GM20431 (cell line): Measurements from ENCODE around the gene COBLL1.
"Not testable (repeated sequence)": the region's sequence is repeated elsewhere in the genome, so short reads cannot be mapped to it uniquely, and the experiment has no call there.

Experiments
- in situ Hi-C: fragments of 300-500 bp; cut with MseI, MboI; formaldehyde crosslinking; loops from one replicate; pipeline ENCODE4 v1.15.0; 2020; ENCODE audit warnings: low sequenced_read_pairs; ENCODE audit not compliant: unreplicated experiment

The COBLL1 gene

GRCh38 chr2:164859906-164860693 is 18.5 kb upstream of the COBLL1 start:
- in situ Hi-C loops = not testable (repeated sequence)

DNA sequence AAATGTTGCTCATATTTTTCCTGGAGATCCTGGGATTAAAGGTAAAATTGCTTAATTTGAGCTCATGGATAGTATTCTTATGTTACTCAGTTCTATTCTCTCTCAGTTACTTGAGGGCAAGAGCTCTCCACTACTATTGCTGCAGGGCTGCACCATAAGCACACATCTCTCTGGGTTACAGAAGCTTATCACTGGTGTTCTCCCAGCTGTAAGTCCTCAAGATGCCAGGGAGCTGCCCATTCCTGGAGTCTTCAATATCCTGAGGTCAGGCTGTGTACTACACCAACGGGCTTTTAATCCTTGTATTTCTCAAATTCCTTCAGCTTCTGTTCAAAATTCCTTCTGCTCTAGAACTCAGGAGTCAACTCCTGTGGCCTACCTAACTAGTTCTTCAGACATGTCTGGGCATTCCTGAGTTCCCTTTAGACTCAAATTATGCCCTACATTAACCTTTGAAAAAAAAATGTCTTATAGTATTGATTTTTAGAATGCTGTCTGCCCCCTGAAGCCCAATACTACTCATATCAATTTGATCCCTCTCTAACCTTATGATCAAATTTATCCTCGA is 17.7 kb upstream of the COBLL1 start:
- in situ Hi-C loops = no loop called here

- in situ Hi-C loops = no loop called here
These were observed 10.5 kb upstream of the COBLL1 start for GRCh38 chr2:164852086-164852485.

DNA sequence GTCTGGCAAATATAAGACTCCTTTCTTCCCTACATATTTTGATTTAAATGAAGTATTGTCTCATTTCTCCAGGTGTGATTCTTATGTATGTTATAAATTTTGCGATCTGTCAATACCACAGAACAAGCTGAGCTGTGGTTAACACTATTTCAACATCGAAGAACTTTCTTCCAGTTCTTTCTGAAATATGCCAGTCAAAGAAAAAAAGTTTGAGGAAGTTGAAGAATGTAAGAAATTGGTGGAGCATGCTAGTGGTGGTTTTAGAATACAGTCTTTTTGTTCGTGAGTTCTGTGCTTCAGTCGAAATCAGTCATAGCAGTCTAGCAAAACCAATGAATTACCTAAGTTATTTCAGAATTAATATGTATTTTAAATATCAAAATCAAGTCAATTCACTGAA is 8.6 kb upstream of the COBLL1 start:
- in situ Hi-C loops = no loop called here

DNA sequence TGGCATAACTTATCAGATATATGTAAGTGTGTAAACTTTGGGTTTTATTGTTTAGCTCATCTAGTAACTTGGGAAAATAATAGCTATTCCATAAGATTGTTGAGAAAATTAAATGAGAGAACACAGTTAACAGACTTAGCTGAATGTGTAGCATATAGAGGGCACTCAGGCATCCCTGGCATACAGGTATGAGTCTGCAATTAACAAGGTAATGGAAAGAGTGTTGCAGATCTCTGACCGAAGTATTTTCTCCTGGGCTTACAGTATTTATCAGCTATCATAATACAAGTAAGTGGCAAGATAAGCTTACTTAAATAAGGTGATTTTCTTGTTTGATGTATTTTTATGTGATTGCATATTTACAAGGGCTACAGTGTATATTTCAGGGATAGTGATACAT is 7.9 kb upstream of the COBLL1 start:
- in situ Hi-C loops = no loop called here

DNA sequence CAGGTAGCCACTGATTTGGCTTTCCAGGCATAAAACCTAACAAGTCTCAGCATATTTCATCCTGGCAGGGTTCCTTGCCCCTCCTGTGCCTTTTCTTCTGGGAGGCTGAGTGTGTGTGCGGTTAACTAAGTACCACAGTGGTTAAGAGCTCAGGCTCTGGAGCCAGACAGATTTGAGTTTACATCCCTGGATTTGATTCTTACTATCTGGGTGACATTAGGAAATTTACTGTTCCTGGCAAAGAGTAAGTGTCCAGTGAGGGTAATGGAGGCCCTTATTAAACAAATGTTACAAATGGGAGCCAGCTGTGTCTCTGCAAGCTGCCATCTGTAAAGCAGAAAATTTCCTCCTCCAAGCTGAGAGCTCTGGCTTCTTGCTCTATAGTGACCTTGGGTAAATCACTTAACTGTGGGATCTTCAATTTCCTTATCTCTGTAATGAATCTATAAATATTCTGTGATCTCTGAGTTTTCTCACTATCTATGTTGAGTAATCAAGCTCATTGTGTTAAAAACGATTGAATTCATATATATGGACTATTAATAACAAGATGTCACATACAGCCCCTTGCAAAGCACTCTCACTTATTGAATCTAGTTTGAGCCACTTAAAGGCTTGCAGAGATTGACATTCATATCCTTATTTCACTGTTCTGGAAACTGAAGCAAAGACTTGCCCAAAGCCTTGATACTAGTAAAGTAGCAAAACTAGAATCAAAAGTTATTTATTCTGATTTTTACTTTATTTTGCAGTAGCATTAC is 6.5 kb upstream of the COBLL1 start:
- in situ Hi-C loops = no loop called here

- in situ Hi-C loops = no loop called here
These were observed 5.7 kb upstream of the COBLL1 start for GRCh38 chr2:164847291-164847690.

- in situ Hi-C loops = no loop called here
These were observed 4.7 kb upstream of the COBLL1 start for GRCh38 chr2:164846276-164846675.

DNA sequence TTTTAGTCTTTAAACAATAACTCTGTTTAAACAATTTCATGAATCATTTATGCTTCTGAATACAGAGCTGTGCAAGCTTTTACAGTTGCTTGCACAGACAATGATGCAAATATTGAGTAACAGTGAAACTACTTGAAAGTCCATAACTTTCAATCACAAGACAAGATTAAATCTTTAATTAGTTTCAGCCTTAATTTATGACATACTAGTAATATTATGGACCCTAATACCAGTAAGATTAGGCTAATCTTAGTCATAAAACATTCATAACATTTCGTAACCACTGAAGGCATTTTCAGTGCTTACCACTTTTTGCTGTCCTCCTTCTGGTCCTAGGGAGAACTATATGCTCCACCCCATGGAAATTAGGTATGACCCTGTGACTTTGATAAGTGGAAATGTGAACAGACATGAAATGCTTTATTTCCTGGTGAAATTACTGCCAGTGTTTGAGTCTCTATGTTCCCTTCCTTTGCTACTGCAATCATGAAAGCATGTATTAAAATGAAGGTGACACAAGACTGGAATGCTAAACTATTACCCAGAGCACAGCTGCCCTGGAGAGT is 1.8 kb upstream of the COBLL1 start:
- in situ Hi-C loops = no loop called here

DNA sequence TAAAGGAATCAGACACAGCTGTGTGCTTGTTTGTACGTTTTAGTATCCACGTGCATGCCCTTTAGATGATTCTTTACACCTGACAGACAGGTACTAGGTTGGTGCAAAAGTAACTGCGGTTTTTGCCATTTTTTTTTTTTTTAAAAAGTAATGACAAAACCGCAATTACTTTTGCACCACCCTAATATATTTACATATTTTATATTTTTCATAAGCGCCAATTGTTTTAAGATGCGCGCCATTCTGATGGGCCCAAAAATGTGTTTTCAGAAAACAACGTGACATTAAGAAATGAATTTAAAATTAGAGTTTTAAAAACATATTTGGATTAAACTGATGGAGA is 972 bp upstream of the COBLL1 start:
- in situ Hi-C loops = no loop called here

DNA sequence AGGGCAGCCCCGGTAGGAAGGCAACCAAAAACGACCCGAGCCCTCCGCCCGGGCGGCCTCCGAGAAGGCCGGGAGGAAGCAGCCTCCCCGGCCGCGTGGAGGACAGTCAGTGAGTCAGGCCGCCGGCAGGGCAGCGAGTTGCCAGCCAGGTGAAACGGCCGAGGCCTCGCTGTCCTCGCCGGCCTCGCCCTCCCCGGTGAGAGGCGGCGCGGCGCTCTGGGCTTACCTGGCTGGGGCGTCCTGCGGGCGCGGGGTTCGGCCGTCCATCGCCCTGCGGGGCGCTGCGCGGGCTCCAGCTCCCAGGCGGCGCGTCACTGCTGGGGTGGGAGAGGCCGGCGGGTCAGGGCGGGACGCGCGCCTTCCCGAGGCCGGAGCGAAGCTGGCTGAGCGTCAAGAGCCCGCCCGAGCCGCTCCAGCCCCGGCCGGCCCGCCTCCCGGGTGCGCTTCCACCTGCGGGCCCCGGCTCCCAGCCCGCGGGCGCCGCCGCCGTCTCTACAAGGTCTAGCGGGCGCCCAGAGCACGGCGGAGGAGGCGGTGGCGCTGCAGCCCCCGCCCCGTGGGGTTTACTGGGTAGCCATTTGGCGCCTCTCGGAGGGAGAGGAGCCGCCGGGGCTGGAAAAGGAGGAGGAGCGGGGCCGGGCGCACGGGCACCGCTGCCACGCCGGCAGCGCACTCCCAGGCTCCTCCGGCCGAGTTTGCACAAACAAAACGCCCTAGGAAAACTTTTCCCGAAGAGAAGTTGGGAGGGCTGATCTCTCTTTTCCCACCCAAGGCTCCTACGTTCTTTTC is 499 bp downstream of the COBLL1 start:
- in situ Hi-C loops = no loop called here

- in situ Hi-C loops = no loop called here
These were observed 1.1 kb downstream of the COBLL1 start for GRCh38 chr2:164840458-164840929.

DNA sequence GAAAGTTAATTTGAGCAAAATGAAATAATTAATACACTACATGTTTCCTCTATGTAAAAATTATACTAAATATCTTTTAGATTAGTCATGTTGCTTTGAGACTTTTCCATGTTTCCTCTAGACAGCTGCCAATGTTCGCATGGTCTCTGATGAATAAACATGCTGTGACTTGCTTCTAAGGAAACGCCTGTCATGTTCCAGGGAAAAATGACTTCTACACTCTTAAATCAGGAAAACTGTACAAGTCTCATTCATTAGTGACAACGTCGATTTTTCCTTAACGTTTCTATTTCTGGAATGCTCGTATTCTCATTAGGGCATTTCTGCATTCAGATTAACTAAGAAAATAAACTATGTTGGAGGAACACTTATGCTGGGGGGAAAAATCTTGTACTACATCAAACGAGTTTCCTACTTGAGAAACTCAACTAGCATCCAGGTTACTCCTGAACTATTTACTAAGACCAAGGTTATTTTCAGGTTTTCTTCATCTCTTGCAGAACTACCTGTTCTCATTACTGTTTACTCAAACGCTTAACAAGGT is 1.6 kb downstream of the COBLL1 start:
- in situ Hi-C loops = no loop called here

GRCh38 chr2:164837807-164838206 is 3.8 kb downstream of the COBLL1 start:
- in situ Hi-C loops = no loop called here

- in situ Hi-C loops = no loop called here
These were observed 4.7 kb downstream of the COBLL1 start for GRCh38 chr2:164836907-164837306.

GRCh38 chr2:164835302-164835701 is 6.3 kb downstream of the COBLL1 start:
- in situ Hi-C loops = no loop called here

GRCh38 chr2:164831887-164832286 is 9.7 kb downstream of the COBLL1 start:
- in situ Hi-C loops = no loop called here

DNA sequence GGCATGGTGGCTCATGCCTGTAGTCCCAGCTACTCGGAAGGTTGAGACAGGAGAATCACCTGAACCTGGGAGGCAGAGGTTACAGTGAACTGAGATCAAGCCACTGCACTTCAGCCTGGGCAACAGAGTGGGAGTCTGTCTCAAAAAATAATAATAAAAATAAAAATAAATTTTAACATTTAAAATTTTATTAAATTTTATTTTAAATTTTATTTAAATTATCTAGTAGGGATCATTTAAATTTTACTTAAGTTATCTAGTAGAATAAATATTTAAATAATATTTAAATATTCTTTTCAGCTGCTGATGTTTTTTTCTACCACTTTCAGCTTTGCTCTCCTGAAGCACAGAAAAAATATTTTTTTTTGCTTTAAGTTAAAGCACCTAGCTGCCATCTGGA is 10.4 kb downstream of the COBLL1 start:
- in situ Hi-C loops = no loop called here

DNA sequence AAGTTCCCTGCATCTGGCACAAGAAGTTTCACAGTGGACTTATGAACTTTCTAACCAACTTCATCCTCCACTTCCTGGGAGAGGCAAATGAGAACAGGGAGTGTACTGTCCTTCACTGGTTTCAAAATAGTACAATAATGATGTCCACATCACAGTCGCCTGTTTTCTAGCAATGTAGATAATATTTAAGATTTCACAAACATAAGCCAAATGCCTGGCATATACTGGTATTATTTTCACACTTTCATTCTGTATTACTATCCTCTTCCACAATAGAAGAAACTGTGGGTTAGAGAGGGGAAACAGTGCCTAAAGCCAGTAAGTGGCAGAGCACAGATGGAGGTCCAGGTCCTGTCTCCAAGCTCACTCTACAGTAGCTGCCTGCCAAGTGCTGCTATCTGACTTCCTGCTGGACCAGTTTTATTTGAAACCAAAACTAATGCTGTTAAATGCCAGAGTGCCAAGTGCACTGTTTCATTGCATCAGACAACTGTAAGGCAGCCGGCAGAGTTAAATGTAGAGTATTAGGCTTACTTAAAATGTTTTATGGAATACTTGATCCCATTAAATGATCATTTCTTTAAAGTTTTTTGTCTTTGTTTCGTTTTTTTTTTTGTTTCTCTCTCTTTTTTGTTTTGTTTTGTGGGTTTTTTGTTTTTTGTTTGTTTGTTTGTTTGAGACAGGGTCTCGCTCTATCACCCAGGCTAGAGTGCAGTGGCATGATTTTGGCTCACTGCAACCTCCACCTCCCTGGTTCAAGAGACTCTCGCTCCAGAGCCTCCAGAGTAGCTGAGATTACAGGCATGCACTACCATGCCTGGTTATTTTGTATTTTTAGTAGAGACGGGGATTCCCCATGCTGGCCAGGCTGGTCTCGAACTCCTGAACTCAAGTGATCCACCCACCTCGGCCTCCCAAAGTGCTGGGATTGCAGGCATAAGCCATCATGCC is 15.1 kb downstream of the COBLL1 start:
- in situ Hi-C loops = no loop called here
